Ishikawa (cell line): ENCODE measurements around the gene MAT2A.

Experiments used
- CREB1 ChIP-seq: IDR thresholded peaks from 2 replicates; pipeline ENCODE4 v1.6.1; 2012; ENCODE audit warnings: low read depth
- EGR1 ChIP-seq: IDR thresholded peaks from 2 replicates; pipeline ENCODE4 v1.6.1; 2012
- YY1 ChIP-seq: IDR thresholded peaks from 2 replicates; pipeline ENCODE4 v1.6.1; 2012; ENCODE audit warnings: low read depth
- TF ChIP-seq, protein P1 (sequence below): IDR thresholded peaks from 2 replicates; pipeline ENCODE4 v1.6.1; 2012

DNA sequence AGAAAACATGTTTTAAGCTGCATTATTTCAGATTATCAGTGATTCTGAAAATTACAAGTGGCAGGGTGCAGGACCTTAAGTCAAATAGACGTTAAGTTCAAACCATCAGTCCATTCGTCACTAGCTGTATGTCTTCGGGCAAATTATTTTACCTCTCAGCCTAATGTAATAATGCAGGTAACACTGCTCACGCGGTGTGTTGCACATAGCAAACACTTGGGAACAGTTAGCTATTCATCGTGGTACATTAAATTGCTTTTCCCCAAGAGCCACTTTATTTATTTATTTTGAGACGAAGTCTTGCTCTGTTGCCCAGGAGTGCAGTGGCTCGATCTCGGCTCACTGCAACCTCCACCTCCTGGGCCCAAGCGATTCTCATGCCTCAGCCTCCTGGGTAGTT lies 10.1 kb downstream of the MAT2A start:
- no peak for TF ChIP-seq EGR1
- TF ChIP-seq, protein P1, sequence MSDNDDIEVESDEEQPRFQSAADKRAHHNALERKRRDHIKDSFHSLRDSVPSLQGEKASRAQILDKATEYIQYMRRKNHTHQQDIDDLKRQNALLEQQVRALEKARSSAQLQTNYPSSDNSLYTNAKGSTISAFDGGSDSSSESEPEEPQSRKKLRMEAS, result no peak
- no peak for TF ChIP-seq YY1
- TF ChIP-seq CREB1, result no peak
